Vagina (tissue), 2 donors: ENCODE results near the gene SCARB2. TPM values are rescaled to one million over a fixed set of nuclear protein-coding genes. Genes with fewer than 3 reads are reported as not detected.

Source experiments
- DNase-seq, 2 donors: peaks; one replicate each; pipeline ENCODE4 v3.0.0-alpha.2; 2017; ENCODE audit errors: extremely low spot score in 2 of 2
- H3K27ac ChIP-seq: fragments of 200-600 bp; sonication (generic); one replicate; pipeline ENCODE4 v1.5.1; 2019
- H3K27me3 ChIP-seq: fragments of 200-600 bp; sonication (generic); one replicate; pipeline ENCODE4 v1.5.1; 2019
- H3K36me3 ChIP-seq, 2 donors: fragments of 200-600 bp; sonication (generic); one replicate each; pipeline ENCODE4 v1.5.1; 2017 to 2019
- H3K4me1 ChIP-seq: fragments of 200-600 bp; sonication (generic); one replicate; pipeline ENCODE4 v1.5.1; 2019
- H3K4me3 ChIP-seq, 2 donors: fragments of 200-600 bp; sonication (generic); 1 replicate in 1 of 2; 2 replicates in 1 of 2; pipeline ENCODE4 v1.5.1; 2016 to 2019
- H3K9me3 ChIP-seq: fragments of 200-600 bp; sonication (generic); one replicate; pipeline ENCODE4 v1.5.1; 2019
- POLR2A ChIP-seq, 2 donors: fragments of 450-650 bp; IDR thresholded peaks; one replicate each; pipeline ENCODE4 v1.6.1; 2017; ENCODE audit warnings: antibody characterized with exemption in 2 of 2, mild to moderate bottlenecking in 2 of 2, moderate library complexity in 2 of 2
- POLR2AphosphoS5 ChIP-seq, 2 donors: sonication (generic); formaldehyde crosslinking; IDR thresholded peaks; one replicate each; pipeline ENCODE4 v1.9.0; 2017; ENCODE audit warnings: antibody characterized with exemption in 2 of 2, mild to moderate bottlenecking in 2 of 2, low read depth in 1 of 2; ENCODE audit not compliant: insufficient read depth in 1 of 2
- intact Hi-C: fragments of 100-400 bp; cut with DNase I; formaldehyde crosslinking; loops from one replicate; pipeline ENCODE4 v1.15.1; 2023
- total RNA-seq: library from RNA; depleted of rRNA; stranded (reverse); fragments of >200 nt; gene quantifications from one replicate; pipeline ENCODE4 v1.2.3, GENCODE V29; 2016
- TF ChIP-seq, protein P1 (sequence below), 3 experiments: fragments of 450-650 bp in 2 of 3; fragments of 200-600 bp in 1 of 3; sonication (generic) in 1 of 3; IDR thresholded peaks; one replicate each; pipeline ENCODE4 v1.5.1; 2017 to 2019; ENCODE audit warnings: antibody characterized with exemption in 3 of 3, mild to moderate bottlenecking in 2 of 3, moderate library complexity in 2 of 3

SCARB2 gene
- total RNA-seq, 1 donor from 2014 or later, result 156 TPM

DNA sequence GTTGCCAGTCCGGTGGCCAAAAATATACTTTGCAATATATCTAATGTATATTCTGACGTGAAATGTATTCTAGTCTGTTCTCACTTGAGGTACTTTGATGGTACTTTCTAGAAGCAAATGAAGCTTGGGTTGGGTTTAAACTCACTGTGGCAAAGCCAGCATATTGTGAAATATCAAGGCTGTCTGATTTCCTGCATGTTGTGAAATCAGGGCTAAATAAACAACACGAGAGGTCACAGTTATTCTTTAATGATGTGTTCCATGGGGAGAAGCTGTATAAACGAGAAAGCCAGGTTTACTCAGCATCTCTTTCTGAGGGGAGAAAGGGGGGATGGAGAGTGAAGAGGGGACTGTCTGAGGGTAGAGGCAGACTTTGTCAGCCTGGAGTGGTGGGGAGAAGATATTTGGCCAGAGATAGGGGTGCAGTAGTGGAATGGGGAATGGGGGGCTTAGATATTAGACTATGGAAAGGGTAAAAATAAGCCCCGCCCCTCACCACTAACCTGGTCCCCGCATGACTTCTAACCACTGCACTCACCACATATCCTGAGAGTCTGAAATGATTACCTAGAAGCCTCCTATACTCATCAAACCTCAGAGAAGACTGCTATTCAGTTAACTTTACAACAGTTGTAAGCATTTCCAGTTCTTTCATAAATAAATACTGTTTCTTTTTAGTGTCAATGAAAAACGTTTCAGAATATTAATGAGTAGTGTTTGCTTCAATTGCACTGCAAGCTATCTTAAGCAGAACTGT, 5.9 kb upstream of the SCARB2 start:
- intact Hi-C loops, result loop anchor here (10.0 kb wide), 2 partner anchors 85 to 525 kb away; partner anchors contain the start of gene STBD1
- peaks cover 16% of the 10 kb centered on the region for H3K4me1 ChIP-seq
- peak overlapping the region; percentile 76 for H3K27ac ChIP-seq
- DNase-seq, result no peak
- no peak overlapping the region for H3K4me3 ChIP-seq
- no peaks in the 10 kb centered on the region for H3K9me3 ChIP-seq
- TF ChIP-seq POLR2AphosphoS5 (IDR thresholded peaks at IDR 0.05; ENCODE audit: insufficient read depth in 1 of 2, low read depth in 1 of 2) (peak in 1 of 2 donors; percentile 93), POLR2A (IDR thresholded peaks at IDR 0.05) (no peak)
- TF ChIP-seq, protein P1, sequence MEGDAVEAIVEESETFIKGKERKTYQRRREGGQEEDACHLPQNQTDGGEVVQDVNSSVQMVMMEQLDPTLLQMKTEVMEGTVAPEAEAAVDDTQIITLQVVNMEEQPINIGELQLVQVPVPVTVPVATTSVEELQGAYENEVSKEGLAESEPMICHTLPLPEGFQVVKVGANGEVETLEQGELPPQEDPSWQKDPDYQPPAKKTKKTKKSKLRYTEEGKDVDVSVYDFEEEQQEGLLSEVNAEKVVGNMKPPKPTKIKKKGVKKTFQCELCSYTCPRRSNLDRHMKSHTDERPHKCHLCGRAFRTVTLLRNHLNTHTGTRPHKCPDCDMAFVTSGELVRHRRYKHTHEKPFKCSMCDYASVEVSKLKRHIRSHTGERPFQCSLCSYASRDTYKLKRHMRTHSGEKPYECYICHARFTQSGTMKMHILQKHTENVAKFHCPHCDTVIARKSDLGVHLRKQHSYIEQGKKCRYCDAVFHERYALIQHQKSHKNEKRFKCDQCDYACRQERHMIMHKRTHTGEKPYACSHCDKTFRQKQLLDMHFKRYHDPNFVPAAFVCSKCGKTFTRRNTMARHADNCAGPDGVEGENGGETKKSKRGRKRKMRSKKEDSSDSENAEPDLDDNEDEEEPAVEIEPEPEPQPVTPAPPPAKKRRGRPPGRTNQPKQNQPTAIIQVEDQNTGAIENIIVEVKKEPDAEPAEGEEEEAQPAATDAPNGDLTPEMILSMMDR (IDR thresholded peaks at IDR 0.05), result no peak
- no peaks in the 10 kb centered on the region for H3K36me3 ChIP-seq
- H3K27me3 ChIP-seq, result no peaks in the 10 kb centered on the region

DNA sequence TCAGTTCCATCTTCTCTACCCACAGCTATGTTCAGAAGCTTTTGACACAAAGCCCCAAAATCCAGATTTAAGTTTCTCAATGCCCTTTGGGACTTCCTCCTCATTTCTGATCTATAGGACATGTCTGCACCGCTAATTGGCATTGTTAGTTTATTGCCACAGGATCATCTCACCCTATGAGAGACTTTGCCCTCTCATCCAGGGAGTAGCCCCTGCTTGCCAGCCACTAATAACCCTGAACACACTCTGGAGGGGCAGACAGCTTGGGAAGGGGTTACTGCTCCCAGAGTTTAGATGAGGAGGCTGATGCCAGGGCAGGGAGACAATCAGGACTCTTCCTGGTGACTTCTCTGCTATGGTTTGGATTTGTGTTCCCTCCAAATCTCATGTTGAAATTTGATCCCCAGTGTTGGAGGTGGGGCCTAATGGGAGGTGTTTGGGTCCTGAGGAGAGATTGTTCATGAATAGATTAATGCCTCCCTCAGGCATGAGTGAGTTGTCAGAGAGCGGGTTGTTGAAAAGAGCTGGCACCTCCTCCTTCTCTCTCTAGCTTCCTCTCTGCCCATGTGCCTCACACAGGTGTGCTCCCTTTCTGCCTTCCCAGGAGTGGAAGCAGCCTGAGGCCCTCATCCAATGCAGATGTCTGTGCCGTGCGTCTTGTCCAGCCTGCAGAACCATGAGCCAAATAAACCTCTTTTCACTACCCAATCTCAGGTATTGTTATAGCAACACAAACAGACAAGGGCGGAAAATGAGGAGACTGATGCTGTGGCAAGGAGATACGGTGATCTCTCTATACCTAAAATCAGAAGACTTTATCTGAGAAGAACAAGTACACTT, 3.6 kb upstream of the SCARB2 start:
- Histone ChIP-seq H3K4me3 (no peak overlapping the region), H3K4me1 (peaks cover 26% of the 10 kb centered on the region), H3K9me3 (no peaks in the 10 kb centered on the region), H3K27me3 (no peaks in the 10 kb centered on the region), H3K27ac (peak overlapping the region; percentile 14), H3K36me3 (no peaks in the 10 kb centered on the region)
- no peak for DNase-seq
- TF ChIP-seq POLR2AphosphoS5 (IDR thresholded peaks at IDR 0.05; ENCODE audit: insufficient read depth in 1 of 2, low read depth in 1 of 2) (no peak), POLR2A (IDR thresholded peaks at IDR 0.05) (no peak)
- TF ChIP-seq, protein P1 (IDR thresholded peaks at IDR 0.05), result no peak
- intact Hi-C loops, result loop anchor here (10.0 kb wide), 2 partner anchors 88 to 528 kb away; partner anchors contain the start of gene STBD1

DNA sequence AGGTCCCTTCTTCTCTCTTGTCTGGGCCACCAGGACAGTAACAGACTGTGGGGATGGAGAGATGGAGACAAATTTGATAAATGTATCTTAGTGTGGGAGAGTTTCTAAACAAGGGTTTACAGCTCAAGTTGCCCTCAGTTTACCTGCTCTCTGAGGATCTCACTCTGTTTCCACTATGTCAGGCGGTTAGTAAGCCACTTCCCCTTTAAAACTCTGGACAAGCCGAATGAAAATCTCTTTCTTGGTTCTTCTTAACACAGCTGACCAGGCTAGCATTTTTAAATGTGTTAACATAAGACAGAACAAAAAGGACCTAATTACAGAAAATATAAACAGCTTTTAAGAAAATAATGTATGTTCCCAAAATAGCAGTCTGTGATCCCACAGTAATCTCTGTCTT, 2.9 kb upstream of the SCARB2 start:
- Histone ChIP-seq H3K36me3 (no peaks in the 10 kb centered on the region), H3K4me1 (peaks cover 33% of the 10 kb centered on the region), H3K9me3 (no peaks in the 10 kb centered on the region), H3K27ac (no peak overlapping the region), H3K4me3 (no peak overlapping the region), H3K27me3 (no peaks in the 10 kb centered on the region)
- intact Hi-C loops, result loop anchor here (10.0 kb wide), 2 partner anchors 88 to 528 kb away; partner anchors contain the start of gene STBD1
- no peak for DNase-seq
- TF ChIP-seq POLR2AphosphoS5 (IDR thresholded peaks at IDR 0.05; ENCODE audit: insufficient read depth in 1 of 2, low read depth in 1 of 2) (no peak), POLR2A (IDR thresholded peaks at IDR 0.05) (no peak)
- TF ChIP-seq, protein P1 (IDR thresholded peaks at IDR 0.05), result no peak

DNA sequence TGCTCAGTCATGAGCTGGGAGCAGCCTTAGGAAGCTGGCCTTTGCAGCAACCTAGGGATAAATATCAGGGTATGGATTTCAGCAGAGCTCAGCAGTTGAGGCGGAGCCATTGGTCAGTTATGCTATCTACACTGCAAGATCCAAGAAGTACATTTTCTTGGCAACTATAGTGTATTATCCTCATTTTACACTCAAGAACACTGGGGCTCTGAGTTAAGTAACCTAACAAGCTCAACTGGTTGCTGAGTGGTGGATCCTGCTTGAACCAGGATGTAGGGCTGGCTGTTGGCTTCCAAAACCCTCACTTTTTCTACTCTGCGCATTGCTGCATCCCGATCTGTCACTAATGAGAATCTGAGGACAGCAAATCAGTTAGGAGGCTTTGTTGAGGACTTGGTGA, 1.5 kb upstream of the SCARB2 start:
- H3K4me1 ChIP-seq, result peaks cover 47% of the 10 kb centered on the region
- intact Hi-C loops, result loop anchor here (10.0 kb wide), 2 partner anchors 90 to 530 kb away; partner anchors contain the start of gene STBD1
- peak overlapping the region; percentile 95 for H3K27ac ChIP-seq
- no peaks in the 10 kb centered on the region for H3K27me3 ChIP-seq
- DNase-seq, result no peak
- no peaks in the 10 kb centered on the region for H3K36me3 ChIP-seq
- no peaks in the 10 kb centered on the region for H3K9me3 ChIP-seq
- no peak overlapping the region for H3K4me3 ChIP-seq
- TF ChIP-seq POLR2A (IDR thresholded peaks at IDR 0.05) (no peak), POLR2AphosphoS5 (IDR thresholded peaks at IDR 0.05; ENCODE audit: insufficient read depth in 1 of 2, low read depth in 1 of 2) (no peak)
- TF ChIP-seq, protein P1 (IDR thresholded peaks at IDR 0.05), result no peak
